Activated CD8-positive, alpha-beta memory T cell treated with anti-CD3 and anti-CD28 coated beads, Interleukin-2, amount 50 U/mL, for 48 hours (primary cell): Measurements from ENCODE around the gene SLC39A6.
"Not testable (repeated sequence)": the region's sequence is repeated elsewhere in the genome, so short reads cannot be mapped to it uniquely, and the experiment has no call there.

ENCODE experiments used
- DNase-seq: peaks from one replicate; pipeline ENCODE4 v3.0.0-alpha.2; 2020

The SLC39A6 gene

GRCh38 chr18:36129300-36130038, at the start of gene SLC39A6, which contains the start of gene ELP2:
Gene SLC39A6, minus strand, starts transcription at chr18:36129340. Its CDS starts 2,333 bp downstream, at chr18:36127007.
Gene ELP2, plus strand, starts transcription at chr18:36129899. Its CDS starts 35 bp downstream, at chr18:36129934.
- DNase-seq, result peak; percentile 98

DNA sequence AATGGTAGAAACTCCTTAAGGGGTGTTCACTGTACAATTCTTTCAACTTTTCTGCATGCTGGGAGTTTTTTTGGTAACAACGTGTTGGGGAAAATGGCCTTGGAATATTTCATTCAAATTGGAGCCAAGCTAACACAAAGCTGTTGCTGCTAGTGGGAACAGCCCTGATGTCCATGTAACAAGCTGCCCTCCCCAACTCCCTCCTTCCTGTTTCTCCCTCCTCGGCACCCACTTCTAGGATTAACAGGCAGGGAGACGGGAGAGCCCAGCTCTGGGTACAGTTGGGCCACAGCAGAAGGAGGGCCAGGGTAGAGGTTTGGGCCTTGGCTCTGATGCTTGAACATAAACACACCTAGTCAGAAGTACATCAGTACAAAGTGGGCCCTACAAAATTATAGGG, 48.8 kb upstream of the SLC39A6 start:
- no peak for DNase-seq

GRCh38 chr18:36176711-36177110, 47.6 kb upstream of the SLC39A6 start:
- no peak for DNase-seq

DNA sequence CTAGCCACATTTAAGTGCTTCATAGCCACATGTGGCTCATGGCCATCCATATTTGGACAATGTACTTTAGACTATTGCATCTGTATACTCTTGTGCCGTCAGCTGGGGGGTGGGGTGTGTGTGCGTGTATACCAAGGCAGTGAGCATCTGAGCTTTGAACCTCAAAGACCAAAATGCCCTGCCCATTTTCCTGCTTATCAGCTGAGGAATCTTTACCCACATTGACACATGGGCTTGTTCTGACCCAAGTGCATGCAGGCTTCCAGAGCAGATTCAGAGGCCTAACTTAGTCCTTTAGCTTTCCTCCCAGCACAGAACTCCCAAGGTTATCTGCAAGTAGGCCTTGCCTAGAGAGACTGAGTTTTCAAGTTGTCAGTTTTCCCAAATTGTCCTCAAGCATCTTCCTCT, 47.0 kb upstream of the SLC39A6 start:
- DNase-seq, result no peak

GRCh38 chr18:36175481-36175880, 46.3 kb upstream of the SLC39A6 start:
- DNase-seq, result no peak

DNA sequence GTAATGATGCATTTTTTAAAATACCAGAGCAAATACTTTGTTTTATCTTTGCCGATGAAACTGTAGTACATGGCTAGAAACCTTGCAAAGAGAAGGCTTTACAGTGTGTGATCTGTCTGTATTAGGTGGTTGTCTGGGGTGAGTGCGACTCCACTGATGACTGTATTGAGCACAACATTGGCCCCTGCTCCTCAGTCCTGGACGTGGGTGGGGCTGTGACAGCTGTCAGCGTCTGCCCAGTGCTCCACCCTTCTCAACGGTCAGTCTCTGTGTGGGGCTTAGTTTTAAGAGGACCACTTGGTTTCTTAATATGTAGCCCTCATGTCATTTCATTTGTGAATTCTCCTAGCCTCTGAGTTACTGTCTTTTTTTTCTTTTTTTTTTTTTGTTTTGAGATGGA, 40.8 kb upstream of the SLC39A6 start:
- no peak for DNase-seq

DNA sequence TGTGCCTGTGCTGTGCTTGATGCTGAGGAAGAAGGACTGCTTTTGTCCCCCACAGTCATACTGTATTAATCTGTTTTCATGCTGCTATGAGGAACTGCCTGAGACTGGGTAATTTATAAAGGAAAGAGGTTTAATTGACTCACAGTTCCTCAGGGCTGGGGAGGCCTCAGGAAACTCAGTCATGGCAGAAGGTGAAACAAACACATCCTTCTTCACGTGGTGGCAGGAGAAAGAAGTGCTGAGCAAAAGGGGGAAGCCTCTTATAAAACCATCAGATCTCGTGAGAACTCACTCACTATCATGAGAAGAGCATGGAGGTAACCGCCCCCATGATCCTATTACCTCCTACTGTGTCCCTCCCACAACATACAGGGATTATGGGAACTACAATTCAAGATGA, 39.2 kb upstream of the SLC39A6 start:
- DNase-seq, result not testable (repeated sequence)

DNA sequence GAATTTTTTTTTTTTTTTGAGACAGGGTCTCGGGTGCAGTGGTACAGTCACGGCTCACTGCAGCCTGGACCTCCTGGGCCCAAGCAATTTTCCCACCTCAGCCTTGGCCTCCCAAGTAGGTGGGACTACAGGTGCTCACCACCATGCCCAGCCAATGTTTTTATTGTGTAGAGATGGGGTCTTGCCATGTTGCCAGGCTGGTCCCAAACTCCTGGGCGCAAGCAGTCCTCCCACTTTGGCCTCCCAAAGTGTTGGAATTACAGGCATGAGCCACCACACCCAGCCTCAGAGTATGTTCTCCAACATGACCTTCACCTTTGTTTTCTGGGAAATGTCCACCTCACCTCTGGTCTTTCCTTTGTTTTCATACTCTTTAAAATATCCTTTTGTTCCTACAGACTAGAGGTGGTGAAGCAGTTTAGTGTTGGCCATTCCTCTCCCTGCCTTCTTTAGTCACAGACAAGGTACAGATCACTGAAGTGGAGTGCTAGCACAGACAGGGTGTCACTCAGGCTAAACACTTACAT, 38.6 kb upstream of the SLC39A6 start:
- DNase-seq, result no peak

DNA sequence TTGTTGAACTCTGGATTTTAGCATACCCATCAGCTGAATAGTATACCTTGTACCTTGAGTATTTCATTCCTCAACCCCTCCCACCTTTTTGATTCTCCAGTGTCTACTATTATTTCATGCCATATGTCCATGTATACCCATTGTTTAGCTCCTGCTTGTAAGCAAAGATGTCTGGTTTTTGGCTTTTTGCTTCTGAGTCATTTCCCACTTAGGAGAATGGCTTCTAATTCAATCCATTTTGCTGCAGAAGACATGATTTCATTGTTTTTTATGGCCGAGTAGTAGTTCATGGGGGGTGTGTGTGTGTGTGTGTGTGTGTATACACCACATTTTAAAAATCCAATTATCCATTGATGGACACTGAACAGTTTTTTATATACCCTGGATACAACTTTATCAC, 33.8 kb upstream of the SLC39A6 start:
- no peak for DNase-seq

DNA sequence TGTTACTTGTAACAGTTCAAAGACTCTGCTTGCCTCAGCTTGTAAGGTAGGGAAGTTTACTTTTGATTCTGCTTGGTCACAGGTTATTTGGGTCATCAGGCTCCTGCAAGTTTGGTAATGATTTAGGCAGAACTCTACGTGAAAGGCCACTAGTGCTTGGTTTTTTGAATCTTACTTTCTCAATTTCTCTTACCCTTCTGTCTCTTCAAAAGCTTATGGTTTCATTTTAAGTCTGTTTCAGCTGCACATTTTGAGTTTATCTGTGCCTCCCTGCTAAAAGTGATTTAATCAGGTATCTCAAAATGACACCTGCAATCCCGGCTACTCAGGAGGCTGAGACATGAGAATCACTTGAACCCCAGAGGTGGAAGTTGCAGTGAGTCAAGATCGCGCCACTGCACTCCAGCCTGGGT, 31.8 kb upstream of the SLC39A6 start:
- no peak for DNase-seq

DNA sequence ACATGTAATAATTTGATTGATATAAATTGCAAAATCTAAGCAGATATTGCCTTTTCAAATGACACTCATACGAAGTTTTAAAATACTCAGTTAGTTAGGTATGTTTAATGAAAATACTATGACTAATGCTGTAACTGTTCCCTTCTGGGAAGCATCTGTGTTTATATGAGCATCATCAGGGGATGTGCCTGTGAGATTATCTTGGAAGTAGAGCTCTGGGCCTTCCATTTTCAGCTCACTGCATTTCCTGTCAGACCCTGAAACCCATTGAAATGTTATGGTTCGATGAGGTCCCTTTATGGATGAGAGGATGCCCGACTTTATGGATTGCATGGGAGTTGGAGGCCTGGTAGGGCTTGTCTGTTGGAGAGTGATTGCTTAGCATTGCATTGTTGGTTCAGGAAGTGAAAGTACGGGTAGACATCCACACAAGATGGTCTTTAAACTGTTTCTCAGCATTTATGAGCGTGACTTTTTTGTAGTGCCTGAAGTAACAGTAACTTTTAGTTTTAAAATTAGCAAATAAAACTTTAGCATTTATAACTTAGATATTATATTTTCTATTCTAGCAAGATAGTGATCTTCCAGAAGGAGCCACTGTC, 29.2 kb upstream of the SLC39A6 start:
- no peak for DNase-seq

- DNase-seq, result no peak
These were observed 28.3 kb upstream of the SLC39A6 start for GRCh38 chr18:36157441-36157840.

DNA sequence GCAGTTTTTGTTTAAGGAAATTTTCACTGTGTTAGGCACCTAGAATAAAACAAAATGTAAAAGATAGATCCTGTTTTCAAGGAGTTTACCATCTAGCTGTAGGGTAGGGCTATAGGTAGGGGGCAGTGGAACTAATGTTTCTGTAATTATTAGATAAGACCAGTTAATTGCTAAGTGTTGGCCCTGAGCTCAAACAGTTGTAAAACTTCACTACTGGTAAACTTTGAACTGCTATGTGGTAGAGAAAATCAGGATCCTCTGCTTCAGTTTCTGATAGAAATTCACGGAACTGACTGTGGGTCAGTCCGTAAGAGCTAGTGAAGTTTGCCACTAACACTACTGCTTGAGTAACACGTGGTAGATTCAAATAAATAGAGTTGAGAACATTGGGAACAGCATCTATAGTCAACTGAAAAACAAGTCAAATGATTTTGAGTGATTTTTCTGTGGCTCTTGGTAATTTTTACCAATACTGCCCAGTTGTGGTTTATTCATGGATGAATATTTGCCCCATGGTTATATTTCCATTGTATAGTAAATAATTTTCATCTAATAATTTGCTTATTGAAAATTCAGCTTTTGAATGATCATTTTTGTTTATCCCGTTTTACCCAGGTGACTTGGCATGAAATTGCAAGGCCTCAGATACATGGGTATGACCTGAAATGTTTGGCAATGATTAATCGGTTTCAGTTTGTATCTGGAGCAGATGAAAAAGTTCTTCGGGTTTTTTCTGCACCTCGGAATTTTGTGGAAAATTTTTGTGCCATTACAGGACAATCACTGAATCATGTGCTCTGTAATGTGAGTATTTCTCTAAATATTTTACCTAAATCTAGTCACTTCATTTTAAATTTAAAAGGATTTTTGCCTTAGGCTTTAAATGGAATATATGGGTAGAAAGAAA, 27.0 kb upstream of the SLC39A6 start:
- DNase-seq, result no peak

- no peak for DNase-seq
These were observed 24.6 kb upstream of the SLC39A6 start for GRCh38 chr18:36153771-36154170.

DNA sequence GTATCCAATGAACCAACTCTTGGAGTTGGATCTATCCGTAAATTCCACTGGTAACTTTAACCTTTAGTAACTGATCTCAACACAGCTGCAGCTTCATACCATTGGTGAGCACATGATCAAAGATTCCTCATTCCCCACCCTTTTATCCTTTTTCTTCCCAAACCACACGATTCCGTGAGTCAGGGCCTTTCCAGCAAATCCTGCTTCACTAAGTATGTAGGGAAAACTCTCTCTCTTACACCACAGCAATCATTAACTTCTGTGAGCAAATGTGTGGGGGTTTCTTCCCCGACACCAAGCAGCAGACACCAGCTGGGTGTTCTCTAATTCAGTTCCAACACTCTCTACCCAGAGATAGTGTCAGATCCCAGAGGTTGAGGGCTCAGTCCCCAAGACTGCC, 24.1 kb upstream of the SLC39A6 start:
- DNase-seq, result no peak

DNA sequence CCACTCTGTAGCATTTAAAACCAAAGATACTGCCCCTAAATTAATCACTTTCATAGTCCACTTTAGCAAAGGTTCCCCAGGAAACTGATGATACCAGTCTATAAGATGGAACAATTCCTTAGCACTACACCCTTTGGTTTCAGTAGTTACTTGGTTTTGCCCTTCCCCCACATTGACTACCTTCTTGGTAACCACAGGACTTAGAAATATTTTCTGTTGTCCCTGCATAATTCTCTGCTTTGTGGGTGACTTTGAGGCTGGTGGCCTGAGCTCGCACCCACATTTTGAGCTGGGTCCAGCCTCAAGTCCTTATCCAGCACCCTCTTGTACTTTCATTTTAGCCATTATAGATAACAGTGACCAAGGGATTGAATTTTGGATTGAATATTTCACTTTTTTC, 23.6 kb upstream of the SLC39A6 start:
- DNase-seq, result no peak

DNA sequence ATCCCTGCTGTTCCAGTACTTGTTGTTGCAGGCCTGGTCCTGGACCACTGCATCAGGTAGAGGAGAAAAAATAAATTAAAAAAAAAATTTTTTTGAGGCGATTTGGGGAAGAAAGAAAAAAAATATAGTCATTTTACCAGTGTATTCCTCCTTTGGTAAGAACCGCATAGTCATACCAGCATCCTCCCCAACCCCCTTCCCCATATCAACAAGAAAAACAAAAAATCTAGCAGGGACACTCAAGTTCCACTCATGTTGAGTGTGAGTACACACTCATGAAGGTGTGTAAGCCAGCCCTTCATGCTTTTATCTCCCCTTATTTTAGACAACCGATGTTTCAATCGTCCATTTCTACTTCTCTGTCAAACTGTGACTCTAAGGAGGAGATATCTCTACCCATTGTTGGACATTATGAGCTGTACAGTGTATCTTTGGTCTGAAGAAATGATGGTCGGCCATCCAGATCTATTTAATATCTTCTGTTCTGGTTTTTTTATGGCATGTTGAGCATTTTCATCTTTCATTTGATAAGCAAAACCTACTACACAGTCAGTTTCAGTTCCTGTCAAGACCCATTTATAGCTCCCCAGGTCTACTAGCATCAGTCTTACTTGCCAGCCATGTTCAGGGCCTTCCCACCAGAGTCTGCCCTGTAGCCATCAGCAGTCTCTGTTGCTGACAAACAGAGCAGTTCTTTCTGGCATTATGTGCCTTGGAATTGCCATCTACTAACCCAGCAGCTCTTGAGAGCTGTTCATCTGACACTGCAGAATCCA, 20.6 kb upstream of the SLC39A6 start:
- DNase-seq, result no peak

GRCh38 chr18:36143391-36143790, 14.3 kb upstream of the SLC39A6 start:
- no peak for DNase-seq

DNA sequence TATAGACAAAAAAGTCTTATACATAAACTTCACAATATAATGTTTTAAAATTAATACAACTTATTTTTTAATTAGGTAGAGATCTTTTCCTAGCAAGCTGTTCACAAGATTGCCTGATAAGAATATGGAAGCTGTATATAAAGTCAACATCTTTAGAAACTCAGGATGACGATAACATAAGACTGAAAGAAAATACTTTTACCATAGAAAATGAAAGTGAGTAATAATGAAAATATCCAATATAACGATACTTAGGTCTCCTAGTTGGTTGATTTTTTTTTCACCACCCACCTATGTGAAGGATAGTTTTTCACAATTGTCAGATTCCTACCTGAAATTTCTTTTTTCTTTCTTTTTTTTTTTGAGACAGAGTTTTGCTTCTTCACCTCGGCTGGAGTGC, 13.6 kb upstream of the SLC39A6 start:
- no peak for DNase-seq

DNA sequence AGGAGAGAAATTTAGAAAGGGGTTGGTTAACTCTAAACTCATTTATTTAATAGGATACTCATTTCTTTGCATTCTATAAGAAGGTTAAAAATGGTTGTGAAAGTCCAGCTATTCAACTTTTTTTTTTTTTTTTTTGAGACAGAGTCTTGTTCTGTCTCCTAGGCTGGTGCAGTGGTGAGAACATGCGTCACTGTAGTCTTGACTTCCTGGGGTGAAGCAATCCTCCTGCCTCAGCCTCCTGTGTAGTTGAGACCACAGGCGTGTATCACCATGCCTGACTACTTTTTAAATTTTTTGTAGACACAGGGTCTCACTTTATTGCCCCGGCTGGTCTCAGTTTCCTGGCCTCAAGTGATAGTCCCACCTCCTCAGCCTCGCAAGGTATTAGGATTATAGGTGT, 12.4 kb upstream of the SLC39A6 start:
- no peak for DNase-seq

DNA sequence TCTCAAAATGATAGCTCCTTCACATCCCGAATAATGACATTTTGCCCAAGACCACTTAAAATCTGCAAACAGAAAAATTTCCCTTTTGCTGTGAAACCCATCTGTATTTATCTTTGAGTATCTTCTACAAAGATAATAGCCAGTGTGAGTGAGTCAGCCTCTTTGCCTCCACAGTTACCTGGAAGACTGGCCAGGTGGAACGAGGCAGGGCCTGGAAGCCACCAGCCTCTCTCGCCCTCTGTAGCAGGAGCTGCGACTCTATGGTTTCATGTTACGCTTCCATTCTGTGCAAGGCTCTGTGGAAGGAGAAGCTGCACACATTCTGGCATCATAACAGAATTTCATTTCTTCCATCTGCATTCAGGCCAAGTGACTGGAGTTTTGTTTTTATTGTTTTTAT, 10.1 kb upstream of the SLC39A6 start:
- DNase-seq, result no peak

DNA sequence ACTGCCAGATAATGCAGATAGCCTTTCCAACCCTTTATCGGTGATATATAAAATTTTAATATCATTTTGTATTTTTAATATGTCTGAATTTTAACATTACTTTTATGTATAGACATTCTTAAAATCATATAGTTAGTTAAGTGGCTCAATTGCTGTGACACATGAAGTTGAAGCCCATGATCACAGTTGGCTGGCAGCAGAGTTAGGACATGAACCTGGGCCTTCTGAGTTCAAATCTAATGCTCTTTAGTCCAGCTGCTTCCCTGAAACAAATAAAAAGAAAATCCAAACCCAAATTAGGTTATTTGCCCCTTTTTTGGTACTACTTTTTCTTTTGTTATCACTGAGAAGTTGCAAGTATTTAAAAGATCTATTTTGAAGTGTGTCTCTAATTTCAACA, 6.1 kb upstream of the SLC39A6 start:
- DNase-seq, result no peak

- no peak for DNase-seq
These were observed 3.6 kb upstream of the SLC39A6 start for GRCh38 chr18:36132756-36133155.
